WI38 (cell line): ENCODE measurements around the gene ERAL1.
"Not testable (repeated sequence)": the region's sequence is repeated elsewhere in the genome, so short reads cannot be mapped to it uniquely, and the experiment has no call there.

Experiments
- H3K4me3 ChIP-seq: 2 replicates; pipeline ENCODE4 v1.5.1; 2011; ENCODE audit warnings: low read depth, mild to moderate bottlenecking, control low read depth, low read length
- TF ChIP-seq, protein P1 (sequence below): IDR thresholded peaks from 2 replicates; pipeline ENCODE4 v1.5.1; 2012; ENCODE audit warnings: low read depth, mild to moderate bottlenecking, control low read depth, low read length

The ERAL1 gene

DNA sequence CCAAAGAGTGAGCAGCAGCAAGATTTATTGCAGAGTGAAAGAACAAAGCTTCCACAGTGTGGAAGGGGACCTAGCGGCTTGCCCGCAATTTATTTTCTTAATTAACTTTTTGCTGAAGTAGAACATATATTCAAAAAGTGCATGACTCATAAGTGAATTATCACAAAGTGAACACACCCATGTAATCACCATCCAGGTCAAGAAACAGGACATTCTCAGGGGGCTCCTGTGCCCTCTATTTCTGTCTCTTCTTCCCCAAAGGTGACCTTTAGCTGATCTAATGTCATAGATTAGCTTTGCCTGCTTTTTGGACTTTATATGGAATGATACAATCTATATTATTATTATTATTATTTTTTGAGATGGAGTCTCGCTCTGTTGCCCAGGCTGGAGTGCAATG, 19.9 kb downstream of the ERAL1 start:
- TF ChIP-seq, protein P1, sequence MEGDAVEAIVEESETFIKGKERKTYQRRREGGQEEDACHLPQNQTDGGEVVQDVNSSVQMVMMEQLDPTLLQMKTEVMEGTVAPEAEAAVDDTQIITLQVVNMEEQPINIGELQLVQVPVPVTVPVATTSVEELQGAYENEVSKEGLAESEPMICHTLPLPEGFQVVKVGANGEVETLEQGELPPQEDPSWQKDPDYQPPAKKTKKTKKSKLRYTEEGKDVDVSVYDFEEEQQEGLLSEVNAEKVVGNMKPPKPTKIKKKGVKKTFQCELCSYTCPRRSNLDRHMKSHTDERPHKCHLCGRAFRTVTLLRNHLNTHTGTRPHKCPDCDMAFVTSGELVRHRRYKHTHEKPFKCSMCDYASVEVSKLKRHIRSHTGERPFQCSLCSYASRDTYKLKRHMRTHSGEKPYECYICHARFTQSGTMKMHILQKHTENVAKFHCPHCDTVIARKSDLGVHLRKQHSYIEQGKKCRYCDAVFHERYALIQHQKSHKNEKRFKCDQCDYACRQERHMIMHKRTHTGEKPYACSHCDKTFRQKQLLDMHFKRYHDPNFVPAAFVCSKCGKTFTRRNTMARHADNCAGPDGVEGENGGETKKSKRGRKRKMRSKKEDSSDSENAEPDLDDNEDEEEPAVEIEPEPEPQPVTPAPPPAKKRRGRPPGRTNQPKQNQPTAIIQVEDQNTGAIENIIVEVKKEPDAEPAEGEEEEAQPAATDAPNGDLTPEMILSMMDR: no peak
- no peak overlapping the region for H3K4me3 ChIP-seq

DNA sequence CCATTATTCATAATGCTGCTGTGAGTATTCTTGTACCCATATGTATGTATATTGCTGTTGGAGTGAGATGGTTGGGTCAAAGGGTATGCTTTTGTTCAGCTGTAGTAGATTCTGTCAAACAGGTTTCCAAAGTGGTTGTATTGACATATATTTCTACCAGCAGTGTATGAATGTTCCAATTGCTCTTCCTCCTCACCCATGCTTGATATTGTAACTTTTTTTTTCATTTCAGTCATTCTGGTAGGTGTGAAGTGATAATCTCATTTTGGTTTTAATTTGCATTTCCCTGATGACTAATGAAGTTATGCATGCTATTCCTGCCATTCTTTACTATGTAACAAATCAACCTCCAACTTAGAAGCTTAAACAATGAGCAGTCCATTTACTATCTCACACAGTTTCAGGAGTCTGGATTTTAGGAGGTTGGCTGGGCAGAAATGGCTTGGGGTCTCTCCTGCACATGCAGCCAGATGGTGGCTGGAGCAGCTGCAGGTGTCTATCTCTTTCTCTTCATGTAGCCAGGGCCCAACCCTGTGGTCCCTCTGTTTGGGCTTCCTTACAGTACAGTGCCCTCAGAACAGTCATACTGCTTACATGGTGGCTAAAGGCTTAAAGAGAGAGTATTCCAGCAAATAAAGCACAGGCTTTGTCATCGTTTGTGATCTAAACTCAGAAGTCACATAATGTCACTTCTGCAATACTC, 21.2 kb downstream of the ERAL1 start:
- no peak overlapping the region for H3K4me3 ChIP-seq
- TF ChIP-seq, protein P1: no peak

DNA sequence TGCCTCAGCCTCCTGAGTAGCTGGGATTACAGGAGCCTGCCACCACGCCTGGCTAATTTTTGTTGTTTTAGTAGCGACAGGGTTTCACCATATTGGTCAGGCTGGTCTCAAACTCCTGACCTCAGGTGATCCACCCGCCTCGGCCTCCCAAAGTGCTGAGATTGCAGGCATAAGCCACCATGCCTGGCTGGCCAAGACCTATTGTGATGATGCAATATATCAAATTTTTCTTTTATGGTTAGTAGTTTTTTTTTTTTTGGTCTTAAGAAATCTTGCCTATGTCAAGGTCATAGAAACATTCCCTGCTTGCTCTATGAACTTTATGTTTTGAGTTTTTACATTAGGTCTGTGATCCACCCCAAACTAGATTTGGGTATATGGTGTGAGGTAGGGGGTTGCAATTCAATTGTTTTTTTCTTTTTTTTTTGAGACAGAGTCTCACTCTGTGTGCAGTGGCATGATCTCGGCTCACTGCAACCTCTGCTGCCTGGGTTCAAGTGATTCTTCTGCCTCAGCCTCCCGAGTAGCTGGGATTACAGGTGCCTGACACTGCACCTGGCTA, 22.4 kb downstream of the ERAL1 start:
- not testable (repeated sequence) for H3K4me3 ChIP-seq

DNA sequence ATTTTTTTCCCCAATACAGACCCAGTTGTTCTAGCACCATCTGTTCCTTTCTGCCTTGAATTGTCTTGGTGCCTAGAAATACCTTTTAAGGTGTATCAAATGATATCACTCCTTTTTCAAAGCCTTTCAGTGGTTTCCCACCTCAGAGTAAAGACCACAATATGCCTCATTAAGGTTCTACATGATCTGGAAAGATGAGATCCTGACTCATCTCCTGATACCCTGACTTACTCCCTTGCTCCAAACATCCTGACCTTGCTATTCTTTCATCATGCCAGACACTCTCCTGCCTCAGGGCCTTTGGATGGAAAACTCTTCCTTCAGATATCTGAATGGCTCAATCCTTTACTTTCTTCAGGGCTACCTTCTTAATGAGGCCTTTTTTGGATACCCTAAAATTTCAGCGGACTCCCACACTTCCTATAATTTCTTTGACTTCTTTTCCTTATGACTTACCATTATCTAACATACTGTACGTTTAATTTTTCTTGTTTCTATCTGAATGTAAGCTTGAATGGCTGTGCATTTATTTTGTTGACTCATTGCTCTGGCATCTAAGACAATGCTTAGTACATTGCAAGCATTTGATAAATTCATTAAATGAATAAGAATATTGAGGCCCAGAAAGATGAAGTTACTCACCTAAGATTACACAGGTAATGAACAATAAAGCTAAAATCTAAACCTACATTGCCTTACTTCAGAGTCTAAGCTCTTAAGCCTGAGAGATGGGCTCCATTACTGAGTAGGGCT, 23.5 kb downstream of the ERAL1 start:
- no peak overlapping the region for H3K4me3 ChIP-seq
- TF ChIP-seq, protein P1: no peak

DNA sequence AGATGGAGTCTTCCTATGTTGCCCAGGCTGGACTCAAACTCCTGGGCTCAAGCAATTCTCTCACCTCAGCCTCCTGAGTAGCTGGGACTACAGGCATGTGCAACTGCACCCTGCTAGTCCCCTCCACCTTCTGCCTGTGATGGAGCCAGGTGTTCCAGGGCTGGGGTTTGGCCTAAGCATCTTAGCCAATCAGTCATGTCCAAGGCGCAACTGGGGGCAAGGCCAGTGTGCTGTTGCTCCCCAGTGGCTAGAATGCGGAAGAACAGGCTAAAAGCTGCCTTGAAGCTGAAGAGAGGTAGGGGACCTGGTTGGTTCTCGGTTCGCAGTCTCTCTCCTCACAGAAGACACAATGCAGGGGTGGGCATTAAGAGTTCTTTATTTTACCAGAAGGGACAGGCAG, 24.2 kb downstream of the ERAL1 start:
- TF ChIP-seq, protein P1: peak; percentile 44
- no peak overlapping the region for H3K4me3 ChIP-seq

DNA sequence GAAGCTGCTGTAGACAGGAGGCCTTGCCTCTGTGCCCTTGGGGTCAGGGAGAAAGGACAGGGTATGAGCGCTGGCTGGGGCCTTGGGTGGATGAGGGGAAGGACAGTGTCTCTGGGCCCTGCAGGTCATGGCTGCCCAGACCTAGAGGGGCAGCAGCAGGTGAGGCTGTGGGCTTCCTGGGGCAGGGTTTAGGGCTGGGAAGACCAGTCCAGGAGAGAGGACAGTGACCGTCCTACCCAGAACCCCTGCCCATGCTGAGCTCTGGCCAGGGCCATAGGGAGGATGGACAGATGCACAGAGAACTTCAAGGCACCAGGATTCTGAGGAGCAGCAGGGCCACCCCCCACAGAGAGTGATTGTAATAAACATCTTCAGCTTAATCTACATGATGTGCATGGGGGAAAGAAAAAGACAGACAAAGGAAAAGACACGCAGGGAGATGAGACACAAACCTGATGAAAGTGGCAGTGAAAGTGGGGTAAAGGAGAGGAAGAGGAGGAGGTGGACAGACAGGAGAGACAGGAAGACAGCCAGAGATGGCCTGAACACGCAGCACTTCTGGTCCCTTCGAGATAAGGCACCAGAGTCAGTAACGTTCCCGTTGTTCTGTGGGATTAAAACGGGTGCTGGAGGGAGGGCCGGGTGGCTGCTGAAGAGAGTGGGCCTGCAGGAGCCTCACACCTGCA, 25.2 kb downstream of the ERAL1 start:
- TF ChIP-seq, protein P1: no peak
- no peak overlapping the region for H3K4me3 ChIP-seq

DNA sequence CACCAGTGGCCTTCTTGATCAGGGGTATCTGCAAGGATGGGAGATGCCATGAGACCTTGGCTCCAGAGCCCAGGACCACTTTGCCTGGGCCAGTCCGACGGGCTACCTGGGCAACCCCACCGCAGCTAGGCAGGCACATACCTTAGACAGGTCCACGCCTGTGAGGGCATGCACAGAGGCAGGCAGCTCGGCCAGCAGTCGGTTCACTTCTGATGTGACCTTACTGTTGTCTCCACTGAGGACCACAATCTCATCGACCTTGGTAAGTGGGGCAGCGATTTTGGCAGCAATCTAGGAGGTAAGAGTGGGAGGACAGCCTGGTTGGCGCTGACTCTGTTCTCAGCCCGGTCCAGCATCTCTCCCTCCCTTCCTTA, 25.7 kb downstream of the ERAL1 start:
- TF ChIP-seq, protein P1: no peak
- H3K4me3 ChIP-seq: no peak overlapping the region
